DOHH2 (cell line): ENCODE measurements around the gene RABIF.
A peak's percentile ranks its signal among the peaks of the same experiment; 100 is the strongest.

Experiments
- H3F3A ChIP-seq: fragments of 200-600 bp; sonication (generic), shearing (Covaris generic); 2 replicates; pipeline ENCODE4 v1.6.0; 2016; ENCODE audit warnings: antibody characterized with exemption, mild to moderate bottlenecking; ENCODE audit not compliant: control insufficient read depth, insufficient read depth
- H3K27ac ChIP-seq: fragments of 200-600 bp; sonication (generic); 2 replicates; pipeline ENCODE4 v1.5.1; 2014; ENCODE audit warnings: low read depth, mild to moderate bottlenecking, low read length, moderate library complexity
- H3K27me3 ChIP-seq: fragments of 200-600 bp; sonication (generic); 2 replicates; pipeline ENCODE4 v1.6.1; 2014; ENCODE audit warnings: mild to moderate bottlenecking, low read length, mixed read lengths; ENCODE audit not compliant: control insufficient read depth
- H3K36me3 ChIP-seq: fragments of 200-600 bp; sonication (generic); 2 replicates; pipeline ENCODE4 v1.6.1; 2014; ENCODE audit warnings: mild to moderate bottlenecking, low read length, moderate library complexity, mixed read lengths; ENCODE audit not compliant: control insufficient read depth
- H3K4me1 ChIP-seq: fragments of 200-600 bp; sonication (generic); 2 replicates; pipeline ENCODE4 v1.6.1; 2014; ENCODE audit warnings: mild to moderate bottlenecking, low read length, mixed read lengths; ENCODE audit not compliant: control insufficient read depth
- H3K4me2 ChIP-seq: fragments of 200-600 bp; sonication (generic); 2 replicates; pipeline ENCODE4 v1.6.0; 2014; ENCODE audit warnings: mild to moderate bottlenecking, low read length, moderate library complexity
- H3K4me3 ChIP-seq: fragments of 200-600 bp; sonication (generic); 2 replicates; pipeline ENCODE4 v1.5.1; 2014; ENCODE audit warnings: mild to moderate bottlenecking, low read length, mixed read lengths
- H3K79me2 ChIP-seq: fragments of 200-600 bp; sonication (generic); 2 replicates; pipeline ENCODE4 v1.6.1; 2014; ENCODE audit warnings: mild to moderate bottlenecking, low read length, mixed read lengths; ENCODE audit not compliant: control insufficient read depth
- H3K9me2 ChIP-seq: fragments of 200-600 bp; sonication (generic); replicated peaks from 2 replicates; pipeline ENCODE4 v1.6.1; 2014; ENCODE audit warnings: mild to moderate bottlenecking, low read length, mixed read lengths; ENCODE audit not compliant: control insufficient read depth
- H3K9me3 ChIP-seq: fragments of 200-600 bp; sonication (generic); 2 replicates; pipeline ENCODE4 v1.6.1; 2014; ENCODE audit warnings: antibody characterized with exemption, low read length, mixed read lengths; ENCODE audit not compliant: control insufficient read depth, insufficient read depth
- H4K20me1 ChIP-seq: fragments of 200-600 bp; sonication (generic); 2 replicates; pipeline ENCODE4 v1.6.0; 2014; ENCODE audit warnings: low read depth, mild to moderate bottlenecking, antibody characterized with exemption, low read length, moderate library complexity; ENCODE audit not compliant: control insufficient read depth, insufficient read depth
- CTCF ChIP-seq: fragments of 200-600 bp; sonication (generic); IDR thresholded peaks from one replicate; pipeline ENCODE4 v1.5.1; 2014; ENCODE audit warnings: antibody characterized with exemption, mild to moderate bottlenecking, low read depth, low read length; ENCODE audit not compliant: poor library complexity, severe bottlenecking
- EZH2phosphoT487 ChIP-seq: fragments of 200-600 bp; sonication (generic); IDR thresholded peaks from 2 replicates; pipeline ENCODE4 v1.6.1; 2017; ENCODE audit warnings: borderline replicate concordance, mild to moderate bottlenecking, antibody characterized with exemption, low read length, moderate library complexity, mixed read lengths

The RABIF gene

GRCh38 chr1:202934755-202935154 is 45.8 kb upstream of the RABIF start:
- Histone ChIP-seq H3K9me2 (no peaks in the 10 kb centered on the region), H3K4me3 (no peak overlapping the region)

GRCh38 chr1:202932476-202932875 is 43.5 kb upstream of the RABIF start:
- no peaks in the 10 kb centered on the region for H4K20me1 ChIP-seq
- H3K4me1 ChIP-seq, result peaks cover 3% of the 10 kb centered on the region; the same call in 1 of the 2 replicates
- no peaks in the 10 kb centered on the region for H3K9me2 ChIP-seq
- H3K79me2 ChIP-seq, result no peaks in the 10 kb centered on the region
- peaks cover 2% of the 10 kb centered on the region; the same call in 1 of the 2 replicates for H3K27me3 ChIP-seq
- no peaks in the 10 kb centered on the region for H3K36me3 ChIP-seq
- H3K4me3 ChIP-seq, result no peak overlapping the region
- no peak overlapping the region for H3K27ac ChIP-seq
- peaks cover 3% of the 10 kb centered on the region; the same call in 1 of the 2 replicates for H3K9me3 ChIP-seq
- TF ChIP-seq CTCF (no peak), EZH2phosphoT487 (no peak)
- no peak overlapping the region for H3K4me2 ChIP-seq
- H3F3A ChIP-seq, result no peaks in the 10 kb centered on the region

More at GRCh38 chr1:202934755-202935154, 45.8 kb upstream of the RABIF start:
- Histone ChIP-seq H3K27ac (no peak overlapping the region), H3K9me3 (peaks cover 3% of the 10 kb centered on the region; the same call in 1 of the 2 replicates), H4K20me1 (no peaks in the 10 kb centered on the region), H3K36me3 (no peaks in the 10 kb centered on the region), H3K27me3 (peaks cover 2% of the 10 kb centered on the region; the same call in 1 of the 2 replicates), H3F3A (no peaks in the 10 kb centered on the region; the same call in 1 of the 2 replicates), H3K79me2 (no peaks in the 10 kb centered on the region), H3K4me2 (no peak overlapping the region), H3K4me1 (no peaks in the 10 kb centered on the region)
- TF ChIP-seq CTCF, result no peak
- no peak for TF ChIP-seq EZH2phosphoT487

- Histone ChIP-seq H3K4me3 (peak within 1 kb of the TSS; percentile 86), H3F3A (no peaks in the 10 kb centered on the region), H4K20me1 (no peaks in the 10 kb centered on the region), H3K27ac (peak within 1 kb of the TSS; percentile 63), H3K4me1 (peaks cover 37% of the 10 kb centered on the region), H3K9me2 (no peaks in the 10 kb centered on the region), H3K79me2 (peaks cover 44% of the 10 kb centered on the region), H3K36me3 (peaks cover 30% of the 10 kb centered on the region), H3K4me2 (peak within 1 kb of the TSS; percentile 69), H3K27me3 (no peaks in the 10 kb centered on the region), H3K9me3 (no peaks in the 10 kb centered on the region)
- TF ChIP-seq EZH2phosphoT487 (no peak), CTCF (peak; percentile 63)
Observed at GRCh38 chr1:202926581-202927491, 37.9 kb upstream of the RABIF start, which contains the start of gene KLHL12. KLHL12 (minus strand) TSS chr1:202927234; CDS start chr1:202925162, 2,072 bp downstream.
